HL-60 (cell line): Measurements from ENCODE around the gene PARVA.

Experiments
- CTCF ChIP-seq: IDR thresholded peaks from one replicate; pipeline ENCODE4 v1.5.1; 2011; ENCODE audit warnings: low read length, control low read depth, inconsistent platforms; ENCODE audit not compliant: insufficient read depth
- GABPA ChIP-seq: IDR thresholded peaks from 2 replicates; pipeline ENCODE4 v1.6.1; 2012; ENCODE audit warnings: low read depth
- POLR2AphosphoS5 ChIP-seq: IDR thresholded peaks from 2 replicates; pipeline ENCODE4 v1.6.1; 2012; ENCODE audit warnings: low read depth
- REST ChIP-seq: IDR thresholded peaks from 2 replicates; pipeline ENCODE4 v1.6.1; 2012; ENCODE audit warnings: low read depth; ENCODE audit not compliant: insufficient replicate concordance
- SPI1 ChIP-seq: IDR thresholded peaks from 2 replicates; pipeline ENCODE4 v1.6.1; 2012; ENCODE audit warnings: low read depth, mild to moderate bottlenecking, borderline replicate concordance

- TF ChIP-seq REST (no peak), CTCF (no peak), POLR2AphosphoS5 (no peak), SPI1 (no peak), GABPA (no peak)
These were observed 33.8 kb upstream of the PARVA start for GRCh38 chr11:12343526-12343925.
